ENCODE results near the gene JARID2.

The JARID2 gene

GRCh38 chr6:15530411-15530810 is 284.5 kb downstream of the JARID2 start:
- no peak for TF ChIP-seq MYC (IDR thresholded peaks at IDR 0.05; ENCODE audit: low read depth, low read length)
- TF ChIP-seq CTCF (IDR thresholded peaks at IDR 0.05; ENCODE audit: low read depth, low read length): no peak
- TF ChIP-seq MAX (IDR thresholded peaks at IDR 0.05; ENCODE audit: low read depth, low read length): no peak
- TF ChIP-seq POLR2A (IDR thresholded peaks at IDR 0.05; ENCODE audit: extremely low read depth, insufficient read length): no peak

GRCh38 chr6:15531973-15532372 is 286.1 kb downstream of the JARID2 start:
- DNase-seq (ENCODE audit: low read depth): no peak
- no peak overlapping the region for H3K4me3 ChIP-seq (ENCODE audit: low read depth, low read length)
- TF ChIP-seq POLR2A (IDR thresholded peaks at IDR 0.05; ENCODE audit: extremely low read depth, insufficient read length): no peak
- TF ChIP-seq MAX (IDR thresholded peaks at IDR 0.05; ENCODE audit: low read depth, low read length): no peak
- no peak for TF ChIP-seq MYC (IDR thresholded peaks at IDR 0.05; ENCODE audit: low read depth, low read length)
- no peak for TF ChIP-seq CTCF (IDR thresholded peaks at IDR 0.05; ENCODE audit: low read depth, low read length)

More at GRCh38 chr6:15530411-15530810, 284.5 kb downstream of the JARID2 start:
- no peak for DNase-seq (ENCODE audit: low read depth)
- H3K4me3 ChIP-seq (ENCODE audit: low read depth, low read length): no peak overlapping the region

- no peak for DNase-seq (ENCODE audit: low read depth)
- TF ChIP-seq MAX (IDR thresholded peaks at IDR 0.05; ENCODE audit: low read depth, low read length): no peak
- TF ChIP-seq CTCF (IDR thresholded peaks at IDR 0.05; ENCODE audit: low read depth, low read length): no peak
- no peak for TF ChIP-seq MYC (IDR thresholded peaks at IDR 0.05; ENCODE audit: low read depth, low read length)
- no peak for TF ChIP-seq POLR2A (IDR thresholded peaks at IDR 0.05; ENCODE audit: extremely low read depth, insufficient read length)
- no peak overlapping the region for H3K4me3 ChIP-seq (ENCODE audit: low read depth, low read length)
These were observed 287.6 kb downstream of the JARID2 start for GRCh38 chr6:15533379-15534026.

GRCh38 chr6:15534974-15535373 is 289.1 kb downstream of the JARID2 start:
- DNase-seq (ENCODE audit: low read depth): peak; percentile 86
- H3K4me3 ChIP-seq (ENCODE audit: low read depth, low read length): no peak overlapping the region
- TF ChIP-seq MYC (IDR thresholded peaks at IDR 0.05; ENCODE audit: low read depth, low read length): peak; percentile 62
- TF ChIP-seq MAX (IDR thresholded peaks at IDR 0.05; ENCODE audit: low read depth, low read length): peak; percentile 74
- TF ChIP-seq CTCF (IDR thresholded peaks at IDR 0.05; ENCODE audit: low read depth, low read length): no peak
- TF ChIP-seq POLR2A (IDR thresholded peaks at IDR 0.05; ENCODE audit: extremely low read depth, insufficient read length): no peak

GRCh38 chr6:15535495-15536197 is 289.8 kb downstream of the JARID2 start:
- DNase-seq (ENCODE audit: low read depth): no peak
- no peak overlapping the region for H3K4me3 ChIP-seq (ENCODE audit: low read depth, low read length)
- TF ChIP-seq MYC (IDR thresholded peaks at IDR 0.05; ENCODE audit: low read depth, low read length) (no peak), CTCF (IDR thresholded peaks at IDR 0.05; ENCODE audit: low read depth, low read length) (no peak), POLR2A (IDR thresholded peaks at IDR 0.05; ENCODE audit: extremely low read depth, insufficient read length) (no peak), MAX (IDR thresholded peaks at IDR 0.05; ENCODE audit: low read depth, low read length) (no peak)

All from NB4 (cell line).